ENCODE data around the gene FXN. TPM values are rescaled to one million over a fixed set of nuclear protein-coding genes. Genes with fewer than 3 reads are reported as not detected.

Gene FXN
- total RNA-seq, 1 donor from 2014 or later, result 23.2 TPM

GRCh38 chr9:69140123-69140735 is 104.7 kb downstream of the FXN start:
- Mint-ChIP-seq H3K36me3 (peaks cover 15% of the 10 kb centered on the region), H3K27me3 (ENCODE audit: insufficient read depth, low read depth) (peaks cover 2% of the 10 kb centered on the region), H3K4me3 (no peak overlapping the region), H3K9me3 (no peaks in the 10 kb centered on the region), H3K4me1 (peaks cover 2% of the 10 kb centered on the region), H3K27ac (no peak overlapping the region)
- Histone ChIP-seq H3K36me3 (no peaks in the 10 kb centered on the region), H3K4me3 (no peak overlapping the region), H3K9me3 (ENCODE audit: low read depth) (no peaks in the 10 kb centered on the region), H3K27me3 (no peaks in the 10 kb centered on the region), H3K9ac (no peak overlapping the region), H3K27ac (no peak overlapping the region), H3K4me2 (no peak overlapping the region), H3K79me2 (ENCODE audit: low read depth) (peaks cover 8% of the 10 kb centered on the region), H2AFZ (replicated peaks) (no peak overlapping the region), H4K20me1 (ENCODE audit: low read depth) (no peaks in the 10 kb centered on the region), H3F3A (ENCODE audit: low read depth) (no peaks in the 10 kb centered on the region), H3K4me1 (peaks cover 5% of the 10 kb centered on the region)
- no peak for DNase-seq (ENCODE audit: low spot score)
- no peak for TF ChIP-seq EZH2 (IDR thresholded peaks at IDR 0.05)
- no peak for TF ChIP-seq CTCF (IDR thresholded peaks at IDR 0.05)
- TF ChIP-seq EZH2phosphoT487 (IDR thresholded peaks at IDR 0.05), result no peak

DNA sequence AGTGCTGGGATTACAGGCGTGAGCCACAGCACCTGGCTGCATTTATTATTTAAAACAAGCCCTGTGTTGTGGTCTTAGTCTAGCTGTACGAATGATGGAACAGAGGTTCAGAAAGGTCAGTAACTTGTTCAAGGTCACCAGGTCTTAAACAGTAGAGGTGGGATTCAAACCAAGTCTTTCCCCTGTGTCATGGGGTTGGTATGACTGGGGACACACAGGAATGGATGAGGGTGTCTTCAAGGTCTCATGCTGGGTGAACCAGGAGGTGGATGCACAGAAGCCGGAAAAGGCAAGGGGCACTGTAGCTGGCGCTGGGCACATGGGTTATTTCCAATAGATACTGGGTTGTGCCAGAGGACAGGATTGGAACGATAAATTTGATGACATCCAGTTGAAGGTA is 106.3 kb downstream of the FXN start:
- no peak for DNase-seq (ENCODE audit: low spot score)

GRCh38 chr9:69143291-69143690 is 107.7 kb downstream of the FXN start:
- Mint-ChIP-seq H3K4me3 (no peak overlapping the region), H3K9me3 (no peaks in the 10 kb centered on the region), H3K27ac (no peak overlapping the region), H3K4me1 (no peaks in the 10 kb centered on the region), H3K36me3 (peaks cover 4% of the 10 kb centered on the region), H3K27me3 (ENCODE audit: insufficient read depth, low read depth) (peaks cover 5% of the 10 kb centered on the region)
- no peak overlapping the region for H2AFZ ChIP-seq (replicated peaks)
- H3K4me3 ChIP-seq, result no peak overlapping the region
- no peaks in the 10 kb centered on the region for H3K9me3 ChIP-seq (ENCODE audit: low read depth)
- H3F3A ChIP-seq (ENCODE audit: low read depth), result no peaks in the 10 kb centered on the region
- H3K4me2 ChIP-seq, result no peak overlapping the region
- TF ChIP-seq EZH2 (IDR thresholded peaks at IDR 0.05), result no peak
- no peak for TF ChIP-seq EZH2phosphoT487 (IDR thresholded peaks at IDR 0.05)
- TF ChIP-seq CTCF (IDR thresholded peaks at IDR 0.05), result no peak
- H3K27me3 ChIP-seq, result no peaks in the 10 kb centered on the region
- H3K36me3 ChIP-seq, result no peaks in the 10 kb centered on the region
- no peak overlapping the region for H3K27ac ChIP-seq
- H3K9ac ChIP-seq, result no peak overlapping the region
- H4K20me1 ChIP-seq (ENCODE audit: low read depth), result no peaks in the 10 kb centered on the region
- DNase-seq (ENCODE audit: low spot score), result no peak
- H3K79me2 ChIP-seq (ENCODE audit: low read depth), result no peaks in the 10 kb centered on the region
- H3K4me1 ChIP-seq, result no peaks in the 10 kb centered on the region

More for the DNA sequence above, 106.3 kb downstream of the FXN start:
- H3K4me3 ChIP-seq, result no peak overlapping the region
- Mint-ChIP-seq H3K4me3 (no peak overlapping the region), H3K9me3 (no peaks in the 10 kb centered on the region), H3K27ac (no peak overlapping the region), H3K4me1 (no peaks in the 10 kb centered on the region), H3K36me3 (peaks cover 12% of the 10 kb centered on the region), H3K27me3 (ENCODE audit: insufficient read depth, low read depth) (peaks cover 2% of the 10 kb centered on the region)
- peaks cover under 1% of the 10 kb centered on the region for H3K4me1 ChIP-seq
- H3K27ac ChIP-seq, result no peak overlapping the region
- H3K9ac ChIP-seq, result no peak overlapping the region
- H2AFZ ChIP-seq (replicated peaks), result no peak overlapping the region
- no peaks in the 10 kb centered on the region for H3K79me2 ChIP-seq (ENCODE audit: low read depth)
- H3K36me3 ChIP-seq, result no peaks in the 10 kb centered on the region
- H3K4me2 ChIP-seq, result no peak overlapping the region
- no peaks in the 10 kb centered on the region for H3K9me3 ChIP-seq (ENCODE audit: low read depth)
- H3F3A ChIP-seq (ENCODE audit: low read depth), result no peaks in the 10 kb centered on the region
- no peak for TF ChIP-seq EZH2 (IDR thresholded peaks at IDR 0.05)
- TF ChIP-seq CTCF (IDR thresholded peaks at IDR 0.05), result no peak
- TF ChIP-seq EZH2phosphoT487 (IDR thresholded peaks at IDR 0.05), result no peak
- H3K27me3 ChIP-seq, result no peaks in the 10 kb centered on the region
- H4K20me1 ChIP-seq (ENCODE audit: low read depth), result no peaks in the 10 kb centered on the region

All from neural progenitor cell (in vitro differentiated cells).